Nephron (organoid): Measurements from ENCODE around the gene TAS2R13.

Experiments used
- H3K27ac Mint-ChIP-seq, 3 experiments: 2 replicates each; pipeline ENCODE4 v1.8.0; 2020; ENCODE audit warnings: mixed read lengths in 3 of 3, mild to moderate bottlenecking in 2 of 3, moderate library complexity in 1 of 3
- H3K27me3 Mint-ChIP-seq: 2 replicates; pipeline ENCODE4 v1.8.0; 2021; ENCODE audit warnings: low read depth, mild to moderate bottlenecking, moderate library complexity, mixed read lengths
- H3K36me3 Mint-ChIP-seq: 2 replicates; pipeline ENCODE4 v1.8.0; 2020; ENCODE audit warnings: low read depth, mixed read lengths
- H3K4me1 Mint-ChIP-seq: 2 replicates; pipeline ENCODE4 v1.8.0; 2020; ENCODE audit warnings: mixed read lengths
- H3K4me3 Mint-ChIP-seq, 3 experiments: 2 replicates each; pipeline ENCODE4 v1.8.0; 2020; ENCODE audit warnings: mild to moderate bottlenecking in 3 of 3, mixed read lengths in 3 of 3, moderate library complexity in 2 of 3
- H3K9me3 Mint-ChIP-seq: 2 replicates; pipeline ENCODE4 v1.8.0; 2020; ENCODE audit warnings: mixed read lengths
- TF ChIP-seq, protein P1 (sequence below), 3 experiments: fragments of 200-600 bp; sonication (generic); IDR thresholded peaks; one replicate each; pipeline ENCODE4 v1.5.0; 2021; ENCODE audit warnings: antibody characterized with exemption in 3 of 3; ENCODE audit not compliant: unreplicated experiment in 3 of 3

TAS2R13 gene

DNA sequence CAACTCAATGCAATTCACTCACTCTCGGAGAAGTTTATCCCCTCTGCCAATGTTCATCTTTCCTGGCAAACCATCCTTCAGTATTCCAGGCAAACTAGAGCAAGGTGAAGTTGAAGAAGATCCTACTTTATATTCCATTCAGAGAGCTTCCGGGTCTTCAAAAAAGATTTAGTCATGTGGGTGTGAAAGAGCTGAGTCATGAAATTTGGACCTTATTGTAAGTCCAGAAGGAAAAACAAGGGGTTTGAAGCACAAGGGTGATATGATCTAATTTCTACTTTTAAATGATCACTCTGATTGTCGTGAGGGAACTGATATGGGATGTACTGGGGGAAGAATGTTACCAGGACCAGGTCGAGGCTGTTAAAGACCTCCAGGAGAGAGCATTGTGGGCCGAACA is 16.9 kb upstream of the TAS2R13 start:
- H3K27me3 Mint-ChIP-seq = no peaks in the 10 kb centered on the region
- TF ChIP-seq, protein P1, sequence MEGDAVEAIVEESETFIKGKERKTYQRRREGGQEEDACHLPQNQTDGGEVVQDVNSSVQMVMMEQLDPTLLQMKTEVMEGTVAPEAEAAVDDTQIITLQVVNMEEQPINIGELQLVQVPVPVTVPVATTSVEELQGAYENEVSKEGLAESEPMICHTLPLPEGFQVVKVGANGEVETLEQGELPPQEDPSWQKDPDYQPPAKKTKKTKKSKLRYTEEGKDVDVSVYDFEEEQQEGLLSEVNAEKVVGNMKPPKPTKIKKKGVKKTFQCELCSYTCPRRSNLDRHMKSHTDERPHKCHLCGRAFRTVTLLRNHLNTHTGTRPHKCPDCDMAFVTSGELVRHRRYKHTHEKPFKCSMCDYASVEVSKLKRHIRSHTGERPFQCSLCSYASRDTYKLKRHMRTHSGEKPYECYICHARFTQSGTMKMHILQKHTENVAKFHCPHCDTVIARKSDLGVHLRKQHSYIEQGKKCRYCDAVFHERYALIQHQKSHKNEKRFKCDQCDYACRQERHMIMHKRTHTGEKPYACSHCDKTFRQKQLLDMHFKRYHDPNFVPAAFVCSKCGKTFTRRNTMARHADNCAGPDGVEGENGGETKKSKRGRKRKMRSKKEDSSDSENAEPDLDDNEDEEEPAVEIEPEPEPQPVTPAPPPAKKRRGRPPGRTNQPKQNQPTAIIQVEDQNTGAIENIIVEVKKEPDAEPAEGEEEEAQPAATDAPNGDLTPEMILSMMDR (IDR thresholded peaks at IDR 0.05; ENCODE audit: unreplicated experiment in 3 of 3) = no peak
- H3K9me3 Mint-ChIP-seq = peaks cover 5% of the 10 kb centered on the region
- H3K27ac Mint-ChIP-seq = no peak overlapping the region
- H3K4me3 Mint-ChIP-seq = no peak overlapping the region
- peaks cover 9% of the 10 kb centered on the region for H3K36me3 Mint-ChIP-seq
- H3K4me1 Mint-ChIP-seq = no peaks in the 10 kb centered on the region

DNA sequence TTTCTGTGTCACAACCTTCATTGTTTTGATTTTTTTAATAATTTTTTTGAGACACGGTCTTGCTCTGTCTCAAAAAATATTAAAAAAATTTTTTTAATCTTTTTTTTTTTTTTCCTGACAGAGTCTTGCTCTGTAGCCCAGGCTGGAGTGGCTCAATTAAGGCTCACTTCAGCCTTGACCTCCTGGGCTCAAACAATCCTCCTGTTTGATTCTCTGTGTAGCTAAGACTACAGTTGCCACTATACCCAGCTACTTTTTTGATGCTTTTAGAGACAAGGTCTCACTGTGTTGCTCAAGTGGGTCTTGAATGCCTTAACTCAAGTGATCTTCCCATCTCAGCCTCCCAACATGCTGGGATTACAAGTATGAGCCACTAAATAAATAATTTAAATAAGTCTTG is 10.4 kb upstream of the TAS2R13 start:
- no peaks in the 10 kb centered on the region for H3K27me3 Mint-ChIP-seq
- H3K9me3 Mint-ChIP-seq = peaks cover 1% of the 10 kb centered on the region
- H3K36me3 Mint-ChIP-seq = peaks cover under 1% of the 10 kb centered on the region
- H3K27ac Mint-ChIP-seq = no peak overlapping the region
- no peaks in the 10 kb centered on the region for H3K4me1 Mint-ChIP-seq
- H3K4me3 Mint-ChIP-seq = no peak overlapping the region
- TF ChIP-seq, protein P1 (IDR thresholded peaks at IDR 0.05; ENCODE audit: unreplicated experiment in 3 of 3) = no peak

DNA sequence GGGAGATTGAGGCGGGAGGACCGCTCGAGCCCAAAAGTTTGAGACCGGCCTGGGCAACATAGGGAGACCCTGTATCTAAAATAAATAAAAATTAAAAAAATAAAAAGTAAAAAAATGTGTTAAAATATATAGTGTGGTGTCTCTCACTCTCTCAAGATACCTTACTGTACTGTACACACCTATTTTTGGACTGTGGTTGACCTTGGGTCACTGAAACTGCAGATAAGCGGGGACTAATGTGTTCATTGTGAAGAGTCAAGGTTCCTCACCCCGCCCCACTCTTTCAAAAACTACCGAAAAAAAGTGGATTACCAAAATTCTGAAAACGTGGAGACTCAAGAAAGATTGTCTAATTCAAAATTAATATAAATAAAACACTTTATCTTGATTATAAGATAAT is 1.0 kb upstream of the TAS2R13 start:
- Mint-ChIP-seq H3K27ac (no peak overlapping the region), H3K9me3 (peaks cover 4% of the 10 kb centered on the region), H3K4me1 (no peaks in the 10 kb centered on the region), H3K36me3 (peaks cover 14% of the 10 kb centered on the region), H3K4me3 (no peak overlapping the region), H3K27me3 (no peaks in the 10 kb centered on the region)
- TF ChIP-seq, protein P1 (IDR thresholded peaks at IDR 0.05; ENCODE audit: unreplicated experiment in 3 of 3) = no peak

- TF ChIP-seq, protein P1 (IDR thresholded peaks at IDR 0.05; ENCODE audit: unreplicated experiment in 3 of 3) = no peak
- no peaks in the 10 kb centered on the region for H3K27me3 Mint-ChIP-seq
- H3K4me1 Mint-ChIP-seq = no peaks in the 10 kb centered on the region
- no peak overlapping the region for H3K4me3 Mint-ChIP-seq
- H3K27ac Mint-ChIP-seq = no peak overlapping the region
- peaks cover 54% of the 10 kb centered on the region for H3K36me3 Mint-ChIP-seq
- peaks cover 45% of the 10 kb centered on the region for H3K9me3 Mint-ChIP-seq
These were observed 4.7 kb downstream of the TAS2R13 start for GRCh38 chr12:10904686-10905085.

DNA sequence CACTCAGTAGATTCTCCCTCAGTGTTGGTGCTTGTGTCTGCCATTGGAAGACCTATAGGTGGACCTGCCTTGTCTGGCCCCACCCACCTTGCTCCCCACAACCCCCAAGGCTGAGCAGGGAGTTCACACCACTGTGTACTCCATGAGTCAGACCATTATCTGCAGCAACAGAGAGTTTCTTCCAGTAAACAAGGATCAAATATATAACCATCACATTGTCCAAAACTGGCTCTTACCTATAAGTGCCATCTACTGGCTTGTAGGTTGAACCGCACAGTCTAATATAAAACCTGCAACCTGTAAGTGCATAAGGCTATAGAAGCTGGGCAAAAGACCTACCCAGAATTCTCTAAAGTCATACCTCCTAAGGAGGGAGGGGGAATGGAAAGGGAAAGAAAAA is 7.9 kb downstream of the TAS2R13 start:
- peaks cover 45% of the 10 kb centered on the region for H3K9me3 Mint-ChIP-seq
- no peaks in the 10 kb centered on the region for H3K27me3 Mint-ChIP-seq
- TF ChIP-seq, protein P1 (IDR thresholded peaks at IDR 0.05; ENCODE audit: unreplicated experiment in 3 of 3) = no peak
- H3K4me1 Mint-ChIP-seq = no peaks in the 10 kb centered on the region
- no peak overlapping the region for H3K4me3 Mint-ChIP-seq
- peaks cover 60% of the 10 kb centered on the region for H3K36me3 Mint-ChIP-seq
- H3K27ac Mint-ChIP-seq = no peak overlapping the region

DNA sequence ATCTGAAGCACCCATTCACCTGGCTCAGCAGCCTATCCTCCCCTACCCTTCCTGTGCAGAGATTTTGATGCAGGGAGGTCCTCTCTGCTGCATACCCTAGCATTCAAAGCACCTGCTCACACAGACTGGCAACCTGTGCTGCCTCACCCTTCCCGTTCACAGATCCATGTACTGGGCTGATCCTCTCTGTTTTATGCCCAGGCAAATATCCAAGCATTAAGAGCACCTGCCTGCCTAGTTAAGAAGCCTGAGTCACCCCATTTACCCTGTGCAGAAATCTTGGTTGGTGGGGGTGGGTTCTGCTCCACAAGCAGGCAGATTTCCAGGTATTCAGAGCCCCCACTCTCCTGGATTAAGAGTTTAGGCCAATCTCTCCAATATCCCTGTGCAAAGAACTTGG is 8.4 kb downstream of the TAS2R13 start:
- no peaks in the 10 kb centered on the region for H3K27me3 Mint-ChIP-seq
- peaks cover 57% of the 10 kb centered on the region for H3K36me3 Mint-ChIP-seq
- H3K9me3 Mint-ChIP-seq = peaks cover 44% of the 10 kb centered on the region
- H3K27ac Mint-ChIP-seq = no peak overlapping the region
- H3K4me3 Mint-ChIP-seq = no peak overlapping the region
- TF ChIP-seq, protein P1 (IDR thresholded peaks at IDR 0.05; ENCODE audit: unreplicated experiment in 3 of 3) = no peak
- H3K4me1 Mint-ChIP-seq = no peaks in the 10 kb centered on the region
